PFSK-1 (cell line): Measurements from ENCODE around the gene TPGS1.

Experiments
- FOXP2 ChIP-seq: optimal IDR thresholded peaks from 2 replicates; pipeline ENCODE3; 2011; ENCODE audit warnings: borderline replicate concordance, control low read depth, inconsistent platforms; ENCODE audit not compliant: insufficient read depth; ENCODE audit errors: extremely low read length, extremely low read depth
- POLR2AphosphoS5 ChIP-seq: IDR thresholded peaks from 2 replicates; pipeline ENCODE4 v1.6.1; 2012; ENCODE audit warnings: low read depth, mild to moderate bottlenecking, control low read depth, low read length, moderate library complexity
- REST ChIP-seq, 2 experiments: IDR thresholded peaks; 2 replicates each; pipeline versions ENCODE4 v1.6.1 to v1.8.0; 2011 to 2012; ENCODE audit warnings: low read depth in 2 of 2, low read length in 2 of 2, control low read depth in 1 of 2, inconsistent platforms in 1 of 2, mild to moderate bottlenecking in 1 of 2, moderate library complexity in 1 of 2; ENCODE audit not compliant: insufficient read depth in 1 of 2
- SIN3A ChIP-seq: IDR thresholded peaks from 2 replicates; pipeline ENCODE4 v1.6.1; 2012; ENCODE audit warnings: mild to moderate bottlenecking, low read length, moderate library complexity, borderline replicate concordance; ENCODE audit not compliant: insufficient read depth
- TAF1 ChIP-seq: IDR thresholded peaks from 2 replicates; pipeline ENCODE4 v1.6.1; 2012; ENCODE audit warnings: low read length, control low read depth, borderline replicate concordance; ENCODE audit not compliant: insufficient read depth

TPGS1 gene

GRCh38 chr19:491146-491741, 16.1 kb upstream of the TPGS1 start:
- TF ChIP-seq REST (IDR thresholded peaks at IDR 0.05; ENCODE audit: insufficient read depth in 1 of 2, low read depth in 2 of 2, low read length in 2 of 2) (no peak), SIN3A (no peak), TAF1 (no peak), FOXP2 (no peak), POLR2AphosphoS5 (no peak)

GRCh38 chr19:492091-492531, 15.2 kb upstream of the TPGS1 start:
- TF ChIP-seq FOXP2 (no peak), SIN3A (no peak), TAF1 (no peak), REST (IDR thresholded peaks at IDR 0.05; ENCODE audit: insufficient read depth in 1 of 2, low read depth in 2 of 2, low read length in 2 of 2) (no peak), POLR2AphosphoS5 (no peak)

GRCh38 chr19:493391-494170, 13.7 kb upstream of the TPGS1 start:
- TF ChIP-seq REST (IDR thresholded peaks at IDR 0.05; ENCODE audit: insufficient read depth in 1 of 2, low read depth in 2 of 2, low read length in 2 of 2) (no peak), FOXP2 (no peak), TAF1 (no peak), POLR2AphosphoS5 (no peak), SIN3A (no peak)

- TF ChIP-seq TAF1 (no peak), POLR2AphosphoS5 (no peak), SIN3A (no peak), FOXP2 (peak; percentile 16), REST (IDR thresholded peaks at IDR 0.05; ENCODE audit: insufficient read depth in 1 of 2, low read depth in 2 of 2, low read length in 2 of 2) (no peak)
Measured at GRCh38 chr19:494171-495080, 12.9 kb upstream of the TPGS1 start.
